Thoracic aorta (tissue), 2 donors: Measurements from ENCODE around the gene CBLN2. TPM values are rescaled to one million over a fixed set of nuclear protein-coding genes. Genes with fewer than 3 reads are reported as not detected.

ENCODE experiments used
- ATAC-seq: fragments of 150-250 bp; one replicate; pipeline ENCODE4 v1.8.0; 2017; ENCODE audit warnings: low read depth; ENCODE audit not compliant: insufficient number of reproducible peaks, low FRiP score
- DNase-seq: peaks from one replicate; pipeline ENCODE4 v3.0.0-alpha.2; 2020; ENCODE audit warnings: low spot score
- H3K27ac ChIP-seq, 2 donors: fragments of 200-600 bp; sonication (generic); 1 replicate in 1 of 2; 2 replicates in 1 of 2; pipeline ENCODE4 v1.5.1; 2016; ENCODE audit warnings: mild to moderate bottlenecking in 2 of 2, moderate library complexity in 2 of 2
- H3K27me3 ChIP-seq: fragments of 200-600 bp; sonication (generic); replicated peaks from 2 replicates; pipeline ENCODE4 v1.6.0; 2016; ENCODE audit warnings: mild to moderate bottlenecking; ENCODE audit not compliant: insufficient read depth
- H3K36me3 ChIP-seq: fragments of 200-600 bp; sonication (generic); one replicate; pipeline ENCODE4 v1.5.1; 2016
- H3K4me1 ChIP-seq, 2 donors: fragments of 200-600 bp; sonication (generic); 1 replicate in 1 of 2; 2 replicates in 1 of 2; pipeline versions ENCODE4 v1.5.1 to v1.6.0; 2016; ENCODE audit warnings: low read depth in 2 of 2, mild to moderate bottlenecking in 1 of 2; ENCODE audit not compliant: control insufficient read depth in 1 of 2
- H3K4me3 ChIP-seq: fragments of 200-600 bp; sonication (generic); 2 replicates; pipeline ENCODE4 v1.5.1; 2016; ENCODE audit warnings: mild to moderate bottlenecking
- H3K9me3 ChIP-seq: fragments of 200-600 bp; sonication (generic); 2 replicates; pipeline ENCODE4 v1.5.1; 2016
- total RNA-seq, 2 donors: library from RNA; depleted of rRNA; stranded (reverse); fragments of >200 nt; gene quantifications; one replicate each; pipeline versions ENCODE4 v1.1.0 to v1.2.3, GENCODE V29; 2016
- TF ChIP-seq, protein P1 (sequence below): fragments of 200-600 bp; sonication (generic); IDR thresholded peaks from one replicate; pipeline ENCODE4 v1.5.1; 2019; ENCODE audit warnings: antibody characterized with exemption

The CBLN2 gene
- total RNA-seq, 2 donors from 2014 or later = not detected

DNA sequence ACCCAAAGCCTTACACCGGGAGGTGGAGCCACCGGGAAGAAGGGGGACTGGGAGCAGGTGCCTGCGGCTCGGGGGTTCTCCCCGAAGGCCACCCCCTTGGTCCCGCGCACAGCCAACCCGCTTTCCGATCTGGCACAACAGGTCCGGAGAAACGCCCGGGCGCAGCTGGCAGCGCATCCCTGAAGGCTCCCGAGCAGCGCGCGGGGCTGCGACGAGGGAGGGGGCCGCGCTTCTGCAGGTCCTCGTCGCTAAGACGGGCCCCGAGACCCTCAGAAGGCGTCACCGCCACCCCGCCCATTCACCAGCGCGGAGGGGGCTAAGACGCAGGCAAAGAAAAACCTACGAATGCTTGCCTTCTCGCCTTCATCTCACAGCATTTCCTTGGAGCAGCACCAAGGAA lies 1.8 kb downstream of the CBLN2 start:
- Histone ChIP-seq H3K27me3 (no peaks in the 10 kb centered on the region), H3K4me1 (no peaks in the 10 kb centered on the region), H3K9me3 (no peaks in the 10 kb centered on the region), H3K4me3 (no peak overlapping the region), H3K36me3 (no peaks in the 10 kb centered on the region), H3K27ac (no peak overlapping the region)
- TF ChIP-seq, protein P1, sequence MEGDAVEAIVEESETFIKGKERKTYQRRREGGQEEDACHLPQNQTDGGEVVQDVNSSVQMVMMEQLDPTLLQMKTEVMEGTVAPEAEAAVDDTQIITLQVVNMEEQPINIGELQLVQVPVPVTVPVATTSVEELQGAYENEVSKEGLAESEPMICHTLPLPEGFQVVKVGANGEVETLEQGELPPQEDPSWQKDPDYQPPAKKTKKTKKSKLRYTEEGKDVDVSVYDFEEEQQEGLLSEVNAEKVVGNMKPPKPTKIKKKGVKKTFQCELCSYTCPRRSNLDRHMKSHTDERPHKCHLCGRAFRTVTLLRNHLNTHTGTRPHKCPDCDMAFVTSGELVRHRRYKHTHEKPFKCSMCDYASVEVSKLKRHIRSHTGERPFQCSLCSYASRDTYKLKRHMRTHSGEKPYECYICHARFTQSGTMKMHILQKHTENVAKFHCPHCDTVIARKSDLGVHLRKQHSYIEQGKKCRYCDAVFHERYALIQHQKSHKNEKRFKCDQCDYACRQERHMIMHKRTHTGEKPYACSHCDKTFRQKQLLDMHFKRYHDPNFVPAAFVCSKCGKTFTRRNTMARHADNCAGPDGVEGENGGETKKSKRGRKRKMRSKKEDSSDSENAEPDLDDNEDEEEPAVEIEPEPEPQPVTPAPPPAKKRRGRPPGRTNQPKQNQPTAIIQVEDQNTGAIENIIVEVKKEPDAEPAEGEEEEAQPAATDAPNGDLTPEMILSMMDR = no peak
- no peak for DNase-seq
- ATAC-seq = no peak

DNA sequence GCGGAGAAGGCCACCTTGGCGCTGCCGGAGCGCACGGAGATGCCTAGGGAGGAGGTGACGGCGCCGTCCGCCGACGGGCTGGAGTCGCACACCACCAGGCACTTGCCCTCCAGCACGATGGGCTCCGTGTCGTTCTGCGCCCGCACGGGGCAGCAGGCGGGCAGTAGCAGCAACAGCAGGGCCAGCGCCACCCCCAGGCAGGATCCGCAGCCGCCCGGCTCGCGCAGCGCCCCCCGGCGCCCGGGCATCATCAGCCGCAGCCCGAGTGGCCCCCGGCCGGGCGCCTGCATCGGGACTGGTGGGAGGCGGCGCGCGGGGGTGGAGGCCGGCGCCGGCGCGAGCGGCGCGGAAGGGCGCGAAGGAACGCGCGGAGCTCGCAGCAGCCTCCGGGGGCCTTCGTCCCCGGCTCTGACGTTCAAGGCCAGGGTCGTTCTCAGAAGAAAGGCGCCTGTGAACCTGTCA lies 2.2 kb downstream of the CBLN2 start:
- no peak for ATAC-seq

DNA sequence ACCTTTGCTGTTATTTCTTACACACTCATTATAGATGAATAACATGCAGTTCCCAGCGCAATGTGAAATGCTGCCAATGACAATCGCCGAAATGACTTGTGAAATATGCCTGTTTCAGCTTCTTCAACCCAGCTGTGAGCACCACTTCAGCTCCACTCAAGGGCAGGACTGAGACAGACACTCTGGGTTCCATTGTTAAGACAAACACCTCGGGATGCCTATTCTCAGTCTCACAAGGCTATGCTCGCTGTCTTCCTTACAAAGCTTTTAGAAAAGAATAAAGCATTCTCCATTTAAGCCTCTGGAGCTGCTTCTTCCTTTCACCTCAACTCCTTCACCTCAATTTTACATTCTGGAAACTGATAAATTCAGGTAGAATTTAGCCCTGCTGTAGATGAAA lies 4.2 kb downstream of the CBLN2 start:
- no peak for ATAC-seq
- Histone ChIP-seq H3K36me3 (no peaks in the 10 kb centered on the region), H3K27ac (no peak overlapping the region), H3K4me1 (no peaks in the 10 kb centered on the region), H3K27me3 (no peaks in the 10 kb centered on the region), H3K4me3 (no peak overlapping the region), H3K9me3 (no peaks in the 10 kb centered on the region)
- no peak for DNase-seq
- TF ChIP-seq, protein P1 = no peak

More for the DNA sequence above, 2.2 kb downstream of the CBLN2 start:
- no peak overlapping the region for H3K27ac ChIP-seq
- no peak for DNase-seq
- H3K36me3 ChIP-seq = no peaks in the 10 kb centered on the region
- H3K4me3 ChIP-seq = no peak overlapping the region
- TF ChIP-seq, protein P1 = no peak
- no peaks in the 10 kb centered on the region for H3K27me3 ChIP-seq
- no peaks in the 10 kb centered on the region for H3K4me1 ChIP-seq
- no peaks in the 10 kb centered on the region for H3K9me3 ChIP-seq

DNA sequence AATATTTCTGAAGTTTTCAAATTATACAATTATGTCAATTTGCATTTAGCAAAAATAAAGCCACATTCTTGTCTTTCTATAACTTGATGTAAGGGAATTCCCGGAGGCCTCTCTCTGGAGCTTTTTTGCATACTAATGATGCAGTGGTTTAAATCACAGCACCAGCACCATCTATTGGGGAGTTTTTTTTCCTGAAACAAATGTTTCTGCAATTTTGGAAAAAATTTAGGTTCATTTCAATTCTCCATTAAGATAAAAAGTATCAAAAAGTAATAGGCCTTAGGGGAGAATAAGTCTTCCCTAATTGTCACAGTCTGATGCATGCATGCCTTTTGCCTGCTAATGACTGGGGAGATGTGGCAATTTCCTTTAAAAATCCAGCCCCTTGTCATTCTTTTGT lies 13.5 kb downstream of the CBLN2 start:
- DNase-seq = no peak
- H3K9me3 ChIP-seq = no peaks in the 10 kb centered on the region
- ATAC-seq = no peak
- no peaks in the 10 kb centered on the region for H3K4me1 ChIP-seq
- no peak overlapping the region for H3K4me3 ChIP-seq
- H3K36me3 ChIP-seq = no peaks in the 10 kb centered on the region
- TF ChIP-seq, protein P1 = no peak
- H3K27ac ChIP-seq = no peak overlapping the region
- H3K27me3 ChIP-seq = no peaks in the 10 kb centered on the region

DNA sequence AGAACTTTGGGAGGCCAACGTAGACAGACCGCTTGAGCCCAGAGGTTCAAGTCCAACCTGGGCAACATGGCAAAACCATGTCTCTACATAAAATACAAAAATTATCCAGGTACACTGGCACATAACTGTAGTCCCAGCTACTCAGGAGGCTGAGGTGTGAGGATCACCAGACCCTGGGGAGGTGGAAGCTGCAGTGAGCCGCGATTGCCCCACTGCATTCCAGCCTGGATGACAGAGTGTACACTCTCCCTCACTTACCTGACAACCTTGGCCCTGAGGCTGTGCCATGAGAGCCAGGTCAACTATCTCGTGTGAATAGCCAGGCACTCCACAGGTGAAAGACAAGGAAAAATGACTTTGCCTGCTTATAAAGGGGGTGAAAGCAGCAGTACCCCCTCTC lies 39.3 kb downstream of the CBLN2 start:
- ATAC-seq (no peak), DNase-seq (no peak)
- TF ChIP-seq, protein P1 = no peak
- Histone ChIP-seq H3K9me3 (no peaks in the 10 kb centered on the region), H3K36me3 (no peaks in the 10 kb centered on the region), H3K4me3 (no peak overlapping the region), H3K27ac (no peak overlapping the region), H3K4me1 (no peaks in the 10 kb centered on the region), H3K27me3 (no peaks in the 10 kb centered on the region)
